ENCODE measurements around the gene ARHGAP12.

ARHGAP12 gene

GRCh38 chr10:31945392-31945791, 16.8 kb upstream of the ARHGAP12 start:
- H3K27me3 ChIP-seq (ENCODE audit: low read depth, low read length), result no peaks in the 10 kb centered on the region
- H3K36me3 ChIP-seq (ENCODE audit: control insufficient read depth in 1 of 2, insufficient read depth in 2 of 2, low read length in 2 of 2), result no peaks in the 10 kb centered on the region
- H3K27ac ChIP-seq (ENCODE audit: low read length), result no peak overlapping the region
- no peak overlapping the region for H3K4me3 ChIP-seq (ENCODE audit: low read depth in 1 of 2, low read length in 2 of 2)
- peaks cover 0 to 11% of the 10 kb centered on the region in 2 donors for H3K4me1 ChIP-seq (ENCODE audit: control insufficient read depth in 1 of 2, insufficient read depth in 2 of 2, low read length in 2 of 2)
- H3K9me3 ChIP-seq (ENCODE audit: control insufficient read depth in 1 of 2, low read length in 2 of 2), result no peaks in the 10 kb centered on the region

- Histone ChIP-seq H3K4me3 (ENCODE audit: low read depth in 1 of 2, low read length in 2 of 2) (no peak overlapping the region), H3K27ac (ENCODE audit: low read length) (no peak overlapping the region), H3K9me3 (ENCODE audit: control insufficient read depth in 1 of 2, low read length in 2 of 2) (no peaks in the 10 kb centered on the region), H3K27me3 (ENCODE audit: low read depth, low read length) (no peaks in the 10 kb centered on the region), H3K36me3 (ENCODE audit: control insufficient read depth in 1 of 2, insufficient read depth in 2 of 2, low read length in 2 of 2) (no peaks in the 10 kb centered on the region), H3K4me1 (ENCODE audit: control insufficient read depth in 1 of 2, insufficient read depth in 2 of 2, low read length in 2 of 2) (peaks cover 0 to 11% of the 10 kb centered on the region in 2 donors)
Observed at GRCh38 chr10:31944071-31944433, 15.4 kb upstream of the ARHGAP12 start.

DNA sequence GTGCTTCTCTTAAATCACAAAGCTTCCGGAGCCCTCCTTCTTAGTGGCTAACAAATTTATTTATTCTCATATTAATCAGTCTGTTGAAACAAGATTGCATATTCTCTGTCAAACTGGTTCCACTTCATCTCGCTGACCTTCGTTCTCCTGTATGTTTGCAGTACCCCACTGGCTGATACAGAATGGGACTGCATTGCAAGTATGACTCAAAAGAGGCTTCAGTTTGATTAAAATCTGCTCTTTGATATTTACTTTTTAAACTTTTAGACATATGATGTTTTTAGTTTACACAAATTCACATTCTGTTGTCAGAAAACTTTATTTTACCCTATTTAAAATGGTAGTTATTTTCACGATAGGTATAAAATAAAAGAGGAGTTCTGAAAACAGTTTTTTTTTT, 14.3 kb upstream of the ARHGAP12 start:
- Histone ChIP-seq H3K9me3 (ENCODE audit: control insufficient read depth in 1 of 2, low read length in 2 of 2) (no peaks in the 10 kb centered on the region), H3K27me3 (ENCODE audit: low read depth, low read length) (no peaks in the 10 kb centered on the region), H3K27ac (ENCODE audit: low read length) (peak overlapping the region; percentile 32), H3K4me1 (ENCODE audit: control insufficient read depth in 1 of 2, insufficient read depth in 2 of 2, low read length in 2 of 2) (peaks cover 0 to 9% of the 10 kb centered on the region in 2 donors), H3K36me3 (ENCODE audit: control insufficient read depth in 1 of 2, insufficient read depth in 2 of 2, low read length in 2 of 2) (no peaks in the 10 kb centered on the region), H3K4me3 (ENCODE audit: low read depth in 1 of 2, low read length in 2 of 2) (no peak overlapping the region)

GRCh38 chr10:31942435-31942834, 13.8 kb upstream of the ARHGAP12 start:
- Histone ChIP-seq H3K4me1 (ENCODE audit: control insufficient read depth in 1 of 2, insufficient read depth in 2 of 2, low read length in 2 of 2) (peaks cover 0 to 9% of the 10 kb centered on the region in 2 donors), H3K27me3 (ENCODE audit: low read depth, low read length) (no peaks in the 10 kb centered on the region), H3K27ac (ENCODE audit: low read length) (peak overlapping the region; percentile 32), H3K9me3 (ENCODE audit: control insufficient read depth in 1 of 2, low read length in 2 of 2) (no peaks in the 10 kb centered on the region), H3K36me3 (ENCODE audit: control insufficient read depth in 1 of 2, insufficient read depth in 2 of 2, low read length in 2 of 2) (no peaks in the 10 kb centered on the region), H3K4me3 (ENCODE audit: low read depth in 1 of 2, low read length in 2 of 2) (no peak overlapping the region)

DNA sequence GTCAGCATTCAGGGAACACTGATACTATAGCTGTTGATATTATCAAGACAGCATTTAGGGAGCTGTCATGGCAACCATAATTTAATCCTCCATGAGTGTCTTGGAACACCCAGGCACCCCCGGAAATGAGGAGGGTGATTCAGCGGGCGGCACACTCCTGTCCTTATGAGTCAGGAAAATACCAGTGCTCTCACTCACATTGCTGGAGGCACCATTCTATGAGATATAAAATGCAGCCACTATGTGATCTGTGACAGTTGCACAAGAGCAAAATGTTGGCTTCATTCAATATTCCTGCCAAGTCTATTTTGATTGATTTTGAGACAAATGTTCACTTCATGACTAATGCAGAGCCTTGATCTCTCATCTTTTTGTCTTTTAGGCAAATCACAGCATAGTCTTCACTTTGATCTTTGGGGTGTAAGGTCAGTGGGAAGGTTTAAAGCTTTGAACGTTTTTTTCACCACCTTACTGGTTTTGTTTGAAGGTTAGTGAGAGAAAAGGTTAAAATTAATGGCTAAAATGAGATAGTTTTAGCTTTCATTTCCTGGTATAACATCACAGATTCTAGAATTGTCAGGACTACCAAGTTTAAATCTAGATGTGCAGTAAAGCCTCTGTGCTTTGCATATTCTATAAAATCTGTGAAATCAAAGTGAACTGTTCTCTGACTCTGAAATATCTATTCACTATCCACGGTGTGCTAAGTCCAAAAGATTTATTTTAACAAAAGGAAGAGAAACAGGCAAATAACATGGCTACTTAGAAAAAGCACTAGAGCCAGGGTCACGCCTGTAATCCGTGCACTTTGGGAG, 12.4 kb upstream of the ARHGAP12 start:
- Histone ChIP-seq H3K4me1 (ENCODE audit: control insufficient read depth in 1 of 2, insufficient read depth in 2 of 2, low read length in 2 of 2) (peaks cover 0 to 9% of the 10 kb centered on the region in 2 donors), H3K9me3 (ENCODE audit: control insufficient read depth in 1 of 2, low read length in 2 of 2) (no peaks in the 10 kb centered on the region), H3K27me3 (ENCODE audit: low read depth, low read length) (no peaks in the 10 kb centered on the region), H3K4me3 (ENCODE audit: low read depth in 1 of 2, low read length in 2 of 2) (no peak overlapping the region), H3K36me3 (ENCODE audit: control insufficient read depth in 1 of 2, insufficient read depth in 2 of 2, low read length in 2 of 2) (no peaks in the 10 kb centered on the region), H3K27ac (ENCODE audit: low read length) (no peak overlapping the region)

DNA sequence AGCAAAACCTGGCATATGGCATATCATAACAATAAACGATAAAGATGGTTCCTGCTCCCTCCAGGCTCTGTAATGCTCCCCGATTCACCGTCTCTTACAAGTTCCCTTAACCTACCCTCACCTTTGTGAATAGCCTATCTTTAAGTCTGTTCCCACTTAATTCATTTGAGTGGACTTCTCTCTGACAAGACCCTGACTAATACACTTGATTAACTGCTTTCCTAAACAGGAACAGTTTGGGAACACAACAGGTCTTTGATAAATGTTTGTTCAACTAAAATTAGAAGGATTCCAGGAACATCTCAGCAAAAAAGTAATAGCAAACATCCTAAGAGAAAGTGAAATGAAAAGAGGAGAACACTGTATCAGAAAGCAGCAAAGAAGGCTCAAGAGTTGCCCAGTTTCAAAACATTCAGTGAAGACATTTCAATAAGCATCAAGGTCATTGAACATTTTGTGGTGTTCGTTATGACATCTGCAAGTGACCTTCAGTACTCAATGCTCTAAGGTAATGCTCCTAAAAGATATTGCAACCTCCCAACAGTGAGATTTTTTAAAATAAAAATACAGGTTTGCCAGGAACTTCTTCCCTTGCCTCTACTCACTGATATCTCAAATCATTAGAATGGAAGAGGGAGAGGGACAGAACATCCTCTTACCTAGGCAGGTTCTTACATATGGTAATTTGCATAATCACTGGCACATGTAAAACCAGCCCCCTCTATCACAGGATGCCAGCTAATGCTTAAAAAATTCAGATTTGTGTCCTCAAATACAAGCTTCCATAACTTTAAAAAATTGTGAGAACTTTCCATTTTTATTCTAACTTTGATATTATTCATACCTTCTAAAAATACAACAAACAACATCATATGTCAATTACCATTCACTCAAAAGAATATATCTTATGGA, 11.4 kb upstream of the ARHGAP12 start:
- Histone ChIP-seq H3K9me3 (ENCODE audit: control insufficient read depth in 1 of 2, low read length in 2 of 2) (no peaks in the 10 kb centered on the region), H3K4me3 (ENCODE audit: low read depth in 1 of 2, low read length in 2 of 2) (no peak overlapping the region), H3K36me3 (ENCODE audit: control insufficient read depth in 1 of 2, insufficient read depth in 2 of 2, low read length in 2 of 2) (no peaks in the 10 kb centered on the region), H3K4me1 (ENCODE audit: control insufficient read depth in 1 of 2, insufficient read depth in 2 of 2, low read length in 2 of 2) (peaks cover 0 to 5% of the 10 kb centered on the region in 2 donors), H3K27me3 (ENCODE audit: low read depth, low read length) (no peaks in the 10 kb centered on the region), H3K27ac (ENCODE audit: low read length) (no peak overlapping the region)

DNA sequence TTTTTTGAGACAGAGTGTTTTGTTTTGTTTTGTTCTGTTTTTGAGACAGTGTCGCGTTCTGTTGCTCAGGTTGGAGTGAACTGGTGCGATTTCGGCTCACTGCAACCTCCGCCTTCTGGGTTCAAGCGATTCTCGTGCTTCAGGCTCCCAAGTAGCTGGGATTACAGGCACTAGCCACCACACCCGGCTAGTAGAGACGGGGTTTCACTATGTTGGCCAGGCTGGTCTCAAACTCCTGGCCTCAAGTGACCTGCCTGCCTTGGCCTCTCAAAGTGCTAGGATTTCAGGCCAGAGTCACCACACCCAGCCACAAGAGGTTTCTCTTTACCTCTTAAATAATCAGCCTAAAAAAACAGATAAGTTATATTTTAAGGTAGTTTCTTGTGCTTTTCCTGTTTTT, 8.7 kb upstream of the ARHGAP12 start:
- Histone ChIP-seq H3K27me3 (ENCODE audit: low read depth, low read length) (no peaks in the 10 kb centered on the region), H3K27ac (ENCODE audit: low read length) (no peak overlapping the region), H3K4me3 (ENCODE audit: low read depth in 1 of 2, low read length in 2 of 2) (no peak overlapping the region), H3K4me1 (ENCODE audit: control insufficient read depth in 1 of 2, insufficient read depth in 2 of 2, low read length in 2 of 2) (no peaks in the 10 kb centered on the region), H3K36me3 (ENCODE audit: control insufficient read depth in 1 of 2, insufficient read depth in 2 of 2, low read length in 2 of 2) (no peaks in the 10 kb centered on the region), H3K9me3 (ENCODE audit: control insufficient read depth in 1 of 2, low read length in 2 of 2) (no peaks in the 10 kb centered on the region)

GRCh38 chr10:31936933-31937332, 8.3 kb upstream of the ARHGAP12 start:
- Histone ChIP-seq H3K36me3 (ENCODE audit: control insufficient read depth in 1 of 2, insufficient read depth in 2 of 2, low read length in 2 of 2) (no peaks in the 10 kb centered on the region), H3K9me3 (ENCODE audit: control insufficient read depth in 1 of 2, low read length in 2 of 2) (no peaks in the 10 kb centered on the region), H3K27me3 (ENCODE audit: low read depth, low read length) (no peaks in the 10 kb centered on the region), H3K27ac (ENCODE audit: low read length) (no peak overlapping the region), H3K4me3 (ENCODE audit: low read depth in 1 of 2, low read length in 2 of 2) (no peak overlapping the region), H3K4me1 (ENCODE audit: control insufficient read depth in 1 of 2, insufficient read depth in 2 of 2, low read length in 2 of 2) (no peaks in the 10 kb centered on the region)

GRCh38 chr10:31936086-31936485, 7.5 kb upstream of the ARHGAP12 start:
- no peaks in the 10 kb centered on the region for H3K36me3 ChIP-seq (ENCODE audit: control insufficient read depth in 1 of 2, insufficient read depth in 2 of 2, low read length in 2 of 2)
- H3K27me3 ChIP-seq (ENCODE audit: low read depth, low read length), result no peaks in the 10 kb centered on the region
- H3K27ac ChIP-seq (ENCODE audit: low read length), result no peak overlapping the region
- H3K4me1 ChIP-seq (ENCODE audit: control insufficient read depth in 1 of 2, insufficient read depth in 2 of 2, low read length in 2 of 2), result no peaks in the 10 kb centered on the region
- H3K9me3 ChIP-seq (ENCODE audit: control insufficient read depth in 1 of 2, low read length in 2 of 2), result no peaks in the 10 kb centered on the region
- H3K4me3 ChIP-seq (ENCODE audit: low read depth in 1 of 2, low read length in 2 of 2), result no peak overlapping the region

DNA sequence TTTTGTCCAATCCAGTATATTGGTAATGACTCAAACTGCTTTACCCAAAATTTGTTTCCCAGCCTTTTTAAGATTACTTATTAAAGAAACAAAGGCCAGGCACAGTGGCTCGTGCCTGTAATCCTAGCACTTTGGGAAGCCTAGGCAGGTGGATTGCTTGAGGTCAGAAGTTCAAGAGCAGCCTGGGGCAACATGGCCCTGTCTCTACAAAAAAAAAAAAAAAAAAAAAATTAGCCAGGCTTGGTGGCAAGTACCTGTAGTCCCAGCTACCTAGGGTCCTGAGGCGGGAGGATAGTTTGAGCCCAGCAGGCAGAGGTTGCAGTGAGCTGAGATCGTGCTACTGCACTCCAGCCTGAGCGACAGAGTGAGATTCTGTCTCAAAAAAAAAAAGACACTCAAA, 7.0 kb upstream of the ARHGAP12 start:
- no peaks in the 10 kb centered on the region for H3K9me3 ChIP-seq (ENCODE audit: control insufficient read depth in 1 of 2, low read length in 2 of 2)
- no peaks in the 10 kb centered on the region for H3K36me3 ChIP-seq (ENCODE audit: control insufficient read depth in 1 of 2, insufficient read depth in 2 of 2, low read length in 2 of 2)
- no peaks in the 10 kb centered on the region for H3K27me3 ChIP-seq (ENCODE audit: low read depth, low read length)
- H3K27ac ChIP-seq (ENCODE audit: low read length), result no peak overlapping the region
- H3K4me3 ChIP-seq (ENCODE audit: low read depth in 1 of 2, low read length in 2 of 2), result no peak overlapping the region
- H3K4me1 ChIP-seq (ENCODE audit: control insufficient read depth in 1 of 2, insufficient read depth in 2 of 2, low read length in 2 of 2), result peaks cover 0 to under 1% of the 10 kb centered on the region in 2 donors

GRCh38 chr10:31932838-31933237, 4.2 kb upstream of the ARHGAP12 start:
- H3K27ac ChIP-seq (ENCODE audit: low read length), result no peak overlapping the region
- H3K36me3 ChIP-seq (ENCODE audit: control insufficient read depth in 1 of 2, insufficient read depth in 2 of 2, low read length in 2 of 2), result peaks cover 0 to 5% of the 10 kb centered on the region in 2 donors
- no peak overlapping the region for H3K4me3 ChIP-seq (ENCODE audit: low read depth in 1 of 2, low read length in 2 of 2)
- H3K4me1 ChIP-seq (ENCODE audit: control insufficient read depth in 1 of 2, insufficient read depth in 2 of 2, low read length in 2 of 2), result peaks cover 0 to 4% of the 10 kb centered on the region in 2 donors
- H3K9me3 ChIP-seq (ENCODE audit: control insufficient read depth in 1 of 2, low read length in 2 of 2), result no peaks in the 10 kb centered on the region
- H3K27me3 ChIP-seq (ENCODE audit: low read depth, low read length), result no peaks in the 10 kb centered on the region

Data from muscle layer of duodenum (tissue), 2 donors.